Astrocyte of the cerebellum (primary cell): ENCODE measurements around the gene KANSL1L.

Source experiments
- DNase-seq: peaks from one replicate; pipeline ENCODE4 v3.0.0-alpha.2; 2011; ENCODE audit warnings: low read depth
- H3K4me3 ChIP-seq: 2 replicates; pipeline ENCODE4 v1.5.1; 2011; ENCODE audit warnings: mild to moderate bottlenecking, low read depth, low read length, moderate library complexity
- in situ Hi-C: cut with HindIII; loops from 2 replicates; pipeline ENCODE4 v1.10.0; 2017; ENCODE audit warnings: low sequenced_read_pairs
- TF ChIP-seq, protein P1 (sequence below): IDR thresholded peaks from 2 replicates; pipeline ENCODE4 v1.5.1; 2012; ENCODE audit warnings: low read length, low read depth, moderate library complexity, mild to moderate bottlenecking; ENCODE audit errors: missing control alignments

KANSL1L gene

DNA sequence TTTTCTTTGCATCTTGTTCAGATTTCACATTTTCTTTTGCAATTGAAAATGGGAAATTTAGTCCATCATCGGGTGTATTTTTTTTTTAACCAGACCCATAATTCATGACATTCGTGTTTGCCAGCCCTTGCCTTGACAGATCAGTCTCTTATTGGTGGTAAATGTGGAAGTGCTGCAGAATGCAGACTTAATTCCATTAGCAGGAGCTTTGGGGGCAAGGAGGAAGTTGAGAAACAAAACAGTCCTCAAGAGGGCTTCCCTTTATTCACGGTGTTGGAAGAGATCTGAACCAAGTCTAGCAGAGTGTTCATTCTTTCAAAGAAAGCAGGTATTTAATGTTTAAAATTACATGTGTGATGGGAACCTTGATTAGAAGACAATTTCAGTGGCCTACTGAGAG lies 185.3 kb downstream of the KANSL1L start:
- no peak overlapping the region for H3K4me3 ChIP-seq
- no peak for DNase-seq
- TF ChIP-seq, protein P1, sequence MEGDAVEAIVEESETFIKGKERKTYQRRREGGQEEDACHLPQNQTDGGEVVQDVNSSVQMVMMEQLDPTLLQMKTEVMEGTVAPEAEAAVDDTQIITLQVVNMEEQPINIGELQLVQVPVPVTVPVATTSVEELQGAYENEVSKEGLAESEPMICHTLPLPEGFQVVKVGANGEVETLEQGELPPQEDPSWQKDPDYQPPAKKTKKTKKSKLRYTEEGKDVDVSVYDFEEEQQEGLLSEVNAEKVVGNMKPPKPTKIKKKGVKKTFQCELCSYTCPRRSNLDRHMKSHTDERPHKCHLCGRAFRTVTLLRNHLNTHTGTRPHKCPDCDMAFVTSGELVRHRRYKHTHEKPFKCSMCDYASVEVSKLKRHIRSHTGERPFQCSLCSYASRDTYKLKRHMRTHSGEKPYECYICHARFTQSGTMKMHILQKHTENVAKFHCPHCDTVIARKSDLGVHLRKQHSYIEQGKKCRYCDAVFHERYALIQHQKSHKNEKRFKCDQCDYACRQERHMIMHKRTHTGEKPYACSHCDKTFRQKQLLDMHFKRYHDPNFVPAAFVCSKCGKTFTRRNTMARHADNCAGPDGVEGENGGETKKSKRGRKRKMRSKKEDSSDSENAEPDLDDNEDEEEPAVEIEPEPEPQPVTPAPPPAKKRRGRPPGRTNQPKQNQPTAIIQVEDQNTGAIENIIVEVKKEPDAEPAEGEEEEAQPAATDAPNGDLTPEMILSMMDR: no peak
- in situ Hi-C loops: no loop called here

DNA sequence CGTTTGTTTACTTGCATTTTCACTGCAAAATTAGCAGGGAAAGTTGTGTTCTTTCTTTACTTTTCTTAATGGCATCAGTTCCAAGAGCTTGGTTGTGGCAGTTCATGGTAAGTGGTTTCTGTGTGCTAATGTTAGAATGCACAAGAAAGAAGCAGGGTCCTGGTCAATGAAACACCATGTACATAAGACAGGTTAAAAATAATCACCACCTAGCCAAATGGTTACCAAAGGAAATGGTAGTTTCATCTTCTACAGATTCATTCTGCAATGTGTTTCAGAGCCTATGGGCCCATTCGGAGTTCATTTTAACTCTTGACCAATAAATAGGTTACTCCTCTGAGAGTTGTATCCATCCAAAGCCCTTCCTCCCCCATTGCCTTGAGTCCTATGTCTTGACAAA lies 186.9 kb downstream of the KANSL1L start:
- TF ChIP-seq, protein P1: no peak
- in situ Hi-C loops: no loop called here

DNA sequence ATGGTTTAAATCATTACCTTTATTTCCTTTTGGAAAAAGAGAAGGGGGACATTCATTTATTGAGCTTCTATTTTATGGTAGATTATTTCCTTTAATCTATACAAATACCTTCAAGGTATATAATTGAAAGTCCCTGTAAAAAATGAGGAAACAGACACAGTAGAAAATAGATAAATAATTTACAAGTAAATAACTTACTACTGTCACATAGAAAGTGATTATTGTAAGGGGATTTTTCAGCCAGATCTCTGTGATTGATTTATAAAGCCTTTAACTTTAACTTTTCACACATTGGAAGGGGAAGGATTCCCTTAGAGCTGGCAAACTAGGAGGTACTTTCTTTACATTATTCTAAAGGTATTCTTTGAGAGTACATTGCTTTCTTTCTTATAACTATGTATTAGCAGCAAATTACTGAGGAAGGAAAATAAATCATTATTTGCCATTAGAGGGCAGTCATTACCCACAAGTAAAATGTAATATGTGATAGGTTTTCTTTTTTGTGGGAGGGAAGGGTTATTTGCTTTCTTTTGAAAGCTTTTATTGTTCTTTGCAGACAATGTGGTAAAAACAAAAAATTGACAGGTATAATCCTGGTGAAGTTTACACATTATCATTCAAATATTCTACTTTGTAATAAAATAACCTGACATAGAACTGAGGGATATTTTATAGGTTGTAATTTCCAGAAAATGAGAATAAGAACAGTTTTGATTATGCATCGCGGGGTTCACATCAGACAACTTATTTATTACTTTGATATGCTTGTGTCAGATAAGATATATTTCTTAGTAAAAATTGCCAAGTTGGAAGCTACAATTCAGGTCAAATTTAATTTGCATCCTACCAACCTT lies 193.6 kb downstream of the KANSL1L start:
- H3K4me3 ChIP-seq: no peak overlapping the region
- peak; percentile 31 for DNase-seq
- TF ChIP-seq, protein P1: no peak
- in situ Hi-C loops: no loop called here

More for the DNA sequence above, 186.9 kb downstream of the KANSL1L start:
- no peak for DNase-seq
- no peak overlapping the region for H3K4me3 ChIP-seq

DNA sequence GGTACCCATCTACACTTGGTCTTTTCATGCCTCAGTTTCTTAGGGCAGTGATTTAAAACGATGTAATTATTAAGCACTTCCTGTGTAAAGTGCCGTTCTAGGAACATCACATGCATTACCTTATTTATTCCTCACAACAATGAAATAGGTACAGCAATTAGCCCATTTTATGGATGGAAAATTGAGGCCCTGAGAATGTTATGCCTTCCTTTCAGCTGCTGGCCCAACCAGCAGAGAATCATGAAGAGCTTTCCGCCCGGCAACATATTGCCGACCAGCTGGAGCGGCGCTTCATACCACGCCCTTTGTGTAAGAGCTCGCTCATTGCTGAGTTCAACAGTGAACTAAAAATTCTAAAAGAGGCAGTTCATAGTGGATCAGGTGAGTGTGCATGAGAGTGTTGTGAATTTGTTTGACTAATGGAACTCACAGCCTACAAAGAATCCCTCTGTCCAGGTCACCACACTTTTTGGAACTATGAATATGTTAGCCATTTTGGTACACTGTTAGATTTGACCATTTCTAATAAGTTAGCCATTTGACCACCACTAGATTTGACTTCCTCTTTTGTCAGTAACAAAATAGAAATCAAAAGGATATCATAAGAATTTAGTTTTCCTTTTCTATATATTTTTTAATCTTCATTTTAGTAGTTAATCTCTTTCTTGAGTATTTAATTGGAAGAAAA lies 194.4 kb downstream of the KANSL1L start:
- no peak for DNase-seq
- H3K4me3 ChIP-seq: no peak overlapping the region
- TF ChIP-seq, protein P1: no peak
- in situ Hi-C loops: no loop called here

DNA sequence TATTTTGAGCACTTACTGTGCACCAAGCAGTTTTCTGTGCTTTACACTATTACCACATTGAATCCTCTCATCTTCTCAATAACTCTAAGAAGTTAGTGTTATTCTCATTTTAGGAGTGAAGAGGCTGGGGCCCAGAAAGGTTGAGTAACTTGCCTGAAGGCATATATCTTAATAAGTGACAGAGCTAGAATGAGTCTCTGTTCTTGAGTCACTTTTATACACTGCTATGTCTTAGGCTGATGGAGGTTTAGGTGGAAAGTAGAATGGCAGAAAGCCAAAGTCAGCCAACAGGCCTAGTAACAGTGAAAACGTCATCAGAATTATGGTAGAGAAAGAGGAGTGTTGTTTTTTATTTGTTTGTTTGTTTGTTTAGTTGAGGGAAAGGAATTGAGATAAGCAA lies 196.6 kb downstream of the KANSL1L start:
- no peak for DNase-seq
- in situ Hi-C loops: loop anchor here (25.0 kb wide), 1 partner anchor 213 kb away; no protein-coding TSS in a partner anchor
- TF ChIP-seq, protein P1: no peak
- no peak overlapping the region for H3K4me3 ChIP-seq

DNA sequence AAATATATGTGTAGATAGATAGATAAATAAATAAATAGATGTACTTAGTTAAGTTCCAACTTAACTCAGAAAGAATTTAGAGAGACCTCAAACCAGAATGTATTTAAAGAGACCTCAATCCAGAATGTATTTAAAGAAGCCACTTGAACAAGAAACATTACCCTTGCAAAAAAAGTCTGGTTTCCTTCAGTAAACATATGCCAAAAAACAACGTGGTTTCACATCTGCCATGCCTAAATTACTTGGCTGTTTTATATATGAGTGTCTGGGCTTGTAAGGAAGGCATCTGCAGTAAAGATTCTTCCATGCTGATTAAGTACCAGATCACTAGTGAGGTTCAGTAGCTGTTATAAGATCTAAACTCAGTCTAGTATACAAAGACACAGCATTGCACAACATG lies 197.9 kb downstream of the KANSL1L start:
- in situ Hi-C loops: loop anchor here (25.0 kb wide), 1 partner anchor 214 kb away; no protein-coding TSS in a partner anchor
- no peak overlapping the region for H3K4me3 ChIP-seq
- DNase-seq: no peak
- TF ChIP-seq, protein P1: no peak
